GM21717 (cell line): ENCODE results near the gene MLN.

Experiments used
- ATAC-seq: cut with Tn5 transposase; IDR thresholded peaks from one replicate; pipeline ENCODE4 v1.9.1; 2021; ENCODE audit warnings: mild to moderate bottlenecking, moderate library complexity; ENCODE audit not compliant: unreplicated experiment

The MLN gene, protein sequence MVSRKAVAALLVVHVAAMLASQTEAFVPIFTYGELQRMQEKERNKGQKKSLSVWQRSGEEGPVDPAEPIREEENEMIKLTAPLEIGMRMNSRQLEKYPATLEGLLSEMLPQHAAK

DNA sequence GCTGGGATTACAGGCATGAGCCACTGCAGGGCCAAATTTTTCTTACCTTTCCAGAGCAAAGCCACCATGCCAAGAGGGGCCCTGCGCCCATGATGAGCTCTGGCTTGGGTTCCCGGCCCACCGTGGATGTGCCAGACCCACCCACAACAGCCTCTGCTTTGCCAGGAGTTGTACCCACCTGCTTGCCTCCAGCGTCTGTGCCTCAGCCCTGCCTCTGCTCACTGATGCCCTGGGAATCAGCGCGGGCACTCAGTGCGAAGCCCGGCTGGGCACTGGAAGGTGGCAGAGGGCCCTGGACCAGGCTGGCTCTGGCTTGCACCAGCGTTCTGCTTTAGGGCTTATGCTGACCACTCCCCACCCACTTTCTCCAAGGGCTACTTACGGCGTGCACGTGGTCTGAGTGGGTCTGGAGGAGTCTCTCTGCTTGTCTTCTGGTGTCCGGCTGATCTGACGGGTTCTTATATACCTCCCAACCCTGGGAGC is at the start of gene MLN:
Gene MLN, minus strand, starts transcription at position 433 of the 483 bp plus-strand sequence. CDS start 2,840 bp downstream, outside the sequence.
- ATAC-seq: no peak

- no peak for ATAC-seq
These were observed 49.2 kb upstream of the MLN start for GRCh38 chr6:33853026-33853425.

- ATAC-seq: no peak
These were observed 48.2 kb upstream of the MLN start for GRCh38 chr6:33851959-33852358.

DNA sequence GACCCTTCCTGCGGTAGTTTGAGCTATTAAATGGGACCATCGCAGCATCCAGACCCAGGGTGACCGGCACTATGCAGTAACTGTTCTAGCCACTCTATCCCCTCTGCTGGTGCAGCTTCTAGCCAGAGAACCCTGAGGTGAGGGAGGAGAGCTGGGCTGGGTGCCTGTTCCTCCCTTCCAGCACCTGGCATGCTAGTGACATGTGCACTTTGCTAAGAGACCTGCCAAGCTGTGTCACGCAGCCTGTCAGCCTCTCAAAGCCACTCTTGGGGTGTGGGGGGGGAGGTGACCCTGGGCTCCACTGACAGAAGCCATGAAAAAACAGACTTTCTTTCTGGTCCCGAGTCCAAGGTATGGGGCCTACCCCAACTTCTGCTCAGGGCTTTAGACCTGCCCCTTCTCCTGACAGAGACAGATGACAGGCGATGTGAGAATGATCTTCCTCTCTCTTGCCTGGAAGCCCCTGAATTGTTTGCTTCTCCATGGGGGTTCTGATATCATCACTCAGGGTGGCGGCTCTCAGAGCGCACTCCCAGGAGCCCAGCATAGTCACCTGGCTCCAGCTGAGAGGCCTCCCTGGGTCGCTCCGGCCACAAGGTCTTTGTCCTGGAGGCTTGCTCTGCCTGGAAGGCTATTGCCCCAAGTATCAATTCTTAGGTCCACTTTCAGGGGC is 47.2 kb upstream of the MLN start:
- ATAC-seq: no peak

- ATAC-seq: no peak
These were observed 46.5 kb upstream of the MLN start for GRCh38 chr6:33850296-33850695.

- no peak for ATAC-seq
These were observed 45.8 kb upstream of the MLN start for GRCh38 chr6:33849500-33850075.

GRCh38 chr6:33848484-33848883 is 44.7 kb upstream of the MLN start:
- no peak for ATAC-seq

DNA sequence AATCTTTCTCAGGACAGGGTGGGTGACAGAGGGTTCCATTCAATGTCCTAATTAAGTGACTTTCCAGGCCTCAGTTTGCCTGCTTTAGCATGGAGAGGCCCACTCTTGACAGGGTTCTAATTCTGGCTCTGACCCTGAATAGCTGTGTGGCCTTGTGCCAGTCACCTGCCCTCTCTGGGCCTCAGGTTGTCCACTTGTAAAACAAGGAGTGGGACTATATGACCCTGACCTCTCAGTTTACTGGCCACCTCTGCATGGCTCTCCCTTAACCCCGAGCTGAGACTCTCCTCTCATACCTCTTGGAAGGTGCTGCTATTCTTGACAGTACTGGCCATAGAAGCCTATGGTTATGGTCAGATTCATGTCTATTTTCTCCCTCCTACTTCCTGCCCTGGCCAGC is 44.1 kb upstream of the MLN start:
- no peak for ATAC-seq

DNA sequence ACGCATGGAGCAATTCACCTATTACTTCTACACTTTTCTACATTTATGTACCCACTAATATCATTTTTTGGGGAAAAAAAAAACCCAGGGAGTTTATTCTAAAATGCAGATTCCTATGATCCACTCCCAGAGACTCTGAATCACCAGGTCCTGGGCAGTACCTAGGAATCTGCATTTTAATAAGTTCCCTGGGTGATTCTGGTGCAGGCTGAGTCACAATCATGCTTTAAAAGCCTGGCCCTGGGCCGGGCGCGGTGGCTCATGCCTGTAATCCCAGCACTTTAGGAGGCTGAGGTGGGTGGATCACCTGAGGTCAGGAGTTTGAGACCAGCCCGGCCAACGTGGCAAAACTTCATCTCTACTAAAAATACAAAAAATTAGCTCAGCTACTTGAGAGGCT is 43.3 kb upstream of the MLN start:
- ATAC-seq: no peak

- ATAC-seq: no peak
These were observed 42.4 kb upstream of the MLN start for GRCh38 chr6:33846226-33846625.

- ATAC-seq: no peak
These were observed 41.4 kb upstream of the MLN start for GRCh38 chr6:33845031-33845745.

DNA sequence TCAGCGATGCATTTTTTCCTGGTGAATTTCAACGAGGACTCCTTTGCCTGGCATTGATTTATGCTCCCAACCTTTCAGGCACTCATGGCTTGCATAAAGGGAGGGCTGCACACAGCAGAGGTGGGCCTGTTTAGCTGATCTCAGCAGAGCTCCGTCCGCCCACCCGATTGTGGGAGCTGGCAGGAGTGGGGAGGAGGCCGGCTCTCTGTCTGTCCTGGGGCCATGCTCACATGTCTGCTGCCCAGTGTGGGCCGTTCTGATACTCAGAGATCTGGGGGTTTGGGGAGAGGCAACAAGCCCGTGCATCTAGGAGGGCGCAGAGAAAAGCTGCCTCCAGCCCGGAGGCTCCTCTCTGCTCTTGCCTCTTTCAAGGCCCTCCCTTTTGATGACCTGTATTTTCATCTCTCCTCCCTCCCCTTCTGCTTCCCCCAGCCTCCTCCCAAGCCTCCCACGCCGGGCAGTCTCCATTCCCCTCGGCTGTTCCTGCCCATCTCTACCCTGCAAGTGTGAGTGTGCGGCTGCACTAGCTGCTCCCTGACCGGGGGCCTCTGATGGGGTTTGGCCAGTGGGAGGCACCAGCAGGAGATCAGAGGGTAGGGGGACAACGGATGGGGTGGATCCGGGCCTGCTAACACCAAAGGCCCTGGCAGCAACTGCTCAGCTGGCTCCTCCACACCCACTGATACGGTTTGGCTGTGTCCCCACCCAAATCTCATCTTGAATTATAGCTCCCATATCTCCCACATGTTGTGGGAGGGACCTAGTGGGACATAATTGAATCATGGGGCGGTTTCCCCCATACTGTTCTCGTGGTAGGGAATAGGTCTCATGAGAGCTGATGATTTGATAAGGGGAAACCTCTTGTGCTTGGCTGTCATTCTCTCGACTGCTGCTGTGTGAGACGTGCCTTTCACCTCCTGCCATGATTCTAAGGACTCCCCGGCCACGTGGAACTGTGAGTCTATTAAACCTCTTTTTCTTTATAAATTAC is 39.6 kb upstream of the MLN start:
- ATAC-seq: no peak

- no peak for ATAC-seq
These were observed 38.1 kb upstream of the MLN start for GRCh38 chr6:33841868-33842267.

DNA sequence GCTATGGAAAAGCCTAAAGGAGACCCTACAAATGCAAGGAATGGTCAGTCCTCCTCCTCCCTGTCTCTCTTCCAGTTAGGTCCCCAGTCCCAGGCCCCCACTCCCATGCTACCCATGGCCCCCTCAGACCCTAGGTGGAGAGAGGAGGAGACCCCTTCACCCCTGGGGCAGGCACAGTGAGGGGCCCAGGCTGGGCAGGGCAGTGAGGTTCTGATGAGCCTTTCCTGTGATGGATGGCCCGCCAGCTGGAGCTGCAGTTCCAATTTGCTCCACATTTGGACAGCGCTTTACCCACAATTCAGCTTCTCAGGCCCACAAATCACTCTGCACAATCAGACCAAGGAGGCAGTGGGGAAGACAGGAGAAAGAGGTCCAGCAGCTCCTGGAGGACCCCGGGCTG is 37.3 kb upstream of the MLN start:
- no peak for ATAC-seq

DNA sequence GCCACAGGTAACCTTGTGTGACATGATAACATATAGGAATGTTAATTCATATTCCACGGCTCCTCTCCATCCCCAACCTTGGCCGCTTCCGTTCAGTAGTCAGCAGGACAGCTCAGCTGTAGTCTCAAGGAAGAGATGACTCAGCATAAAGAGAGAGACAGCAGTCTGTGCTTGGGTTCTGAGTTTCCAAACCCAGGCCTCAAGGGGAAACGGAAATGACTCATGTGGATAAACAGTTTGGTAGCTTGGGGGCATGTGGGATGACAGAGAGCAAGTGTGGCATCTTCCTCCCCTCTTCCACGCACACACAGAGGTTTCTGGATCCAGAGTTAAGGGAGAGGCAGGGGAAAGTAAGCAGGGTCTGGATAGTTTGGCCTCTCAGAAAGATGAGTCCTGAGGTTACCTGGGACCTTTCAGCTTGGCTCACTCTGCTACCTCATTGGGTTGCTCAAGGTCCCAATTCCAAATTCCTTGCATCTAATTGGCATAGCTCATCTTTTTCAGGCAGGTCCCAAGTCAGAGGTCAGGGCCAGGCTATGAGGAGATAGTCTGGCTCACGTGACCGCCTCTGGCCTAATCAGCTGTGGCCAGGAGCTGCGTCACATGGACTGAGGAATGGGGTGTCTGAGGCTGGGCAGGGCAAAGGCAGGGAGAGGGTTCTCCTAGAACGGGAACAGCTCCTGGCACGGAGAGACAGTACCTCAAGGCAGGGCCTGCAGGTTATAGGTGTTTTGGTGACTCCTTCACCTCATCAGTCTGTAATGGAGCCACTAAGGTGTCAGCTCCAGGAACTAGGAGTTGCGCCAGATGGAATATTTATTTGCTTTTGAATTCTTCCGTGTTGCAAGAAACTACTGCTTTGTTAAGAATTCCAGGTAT is 36.5 kb upstream of the MLN start:
- no peak for ATAC-seq

DNA sequence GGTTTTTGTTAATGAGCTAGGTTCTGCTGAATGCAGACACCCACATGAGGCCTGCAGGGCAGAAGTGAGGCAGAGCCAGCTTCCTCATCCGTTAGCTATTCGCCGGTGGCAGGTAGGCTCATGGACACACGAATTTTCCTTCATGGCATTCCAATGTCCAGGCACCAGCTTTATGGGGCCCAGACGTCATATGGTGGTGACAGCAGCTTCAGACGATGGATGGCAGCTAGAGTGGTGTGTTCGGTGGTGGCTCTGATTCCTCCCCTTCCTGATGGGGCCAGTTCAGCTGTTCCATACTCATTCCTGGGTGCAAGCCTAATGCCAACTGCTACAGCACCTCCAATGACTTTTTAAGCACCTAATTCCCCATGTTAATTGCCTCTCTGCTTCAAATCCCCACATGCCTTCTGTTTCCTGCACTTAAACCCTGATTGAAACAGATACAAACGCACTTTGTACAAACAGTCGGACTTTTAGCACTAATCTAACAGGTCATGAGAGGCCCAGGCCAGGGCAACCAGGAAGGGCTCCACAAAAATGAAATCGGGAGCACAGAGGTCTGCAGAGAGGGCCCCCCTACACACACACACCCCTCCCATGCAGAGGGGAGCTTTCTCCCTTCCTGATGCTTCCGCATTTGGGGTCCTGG is 35.7 kb upstream of the MLN start:
- ATAC-seq: no peak

GRCh38 chr6:33838983-33839382 is 35.2 kb upstream of the MLN start:
- ATAC-seq: no peak

GRCh38 chr6:33837971-33838665 is 34.3 kb upstream of the MLN start:
- ATAC-seq: no peak
